SK-N-SH treated with all-trans-retinoic acid at 6 μM for 48 hours (cell line): ENCODE results near the gene PMM2.

Experiments used
- ATAC-seq: fragments of 200-7000 bp; cut with Tn5 transposase; 3 replicates; pipeline ENCODE4 v1.9.1; 2020; ENCODE audit warnings: mild to moderate bottlenecking, moderate library complexity
- ARNTL ChIP-seq: fragments of 450-650 bp; formaldehyde crosslinking; IDR thresholded peaks from 2 replicates; pipeline ENCODE4 v1.5.0; 2020; ENCODE audit warnings: low read depth, mild to moderate bottlenecking, moderate library complexity, borderline replicate concordance
- BACH2 ChIP-seq: fragments of 250-450 bp; sonication (Bioruptor Pico); IDR thresholded peaks from 2 replicates; pipeline ENCODE4 v1.9.0; 2021; ENCODE audit warnings: mild to moderate bottlenecking, borderline replicate concordance
- CREB5 ChIP-seq: fragments of 250-450 bp; sonication (Bioruptor Pico); IDR thresholded peaks from 2 replicates; pipeline ENCODE4 v1.5.1; 2020; ENCODE audit warnings: low read depth, mild to moderate bottlenecking, moderate library complexity
- CSDC2 ChIP-seq: fragments of 250-450 bp; sonication (Bioruptor Pico); IDR thresholded peaks from 2 replicates; pipeline ENCODE4 v1.5.0; 2020; ENCODE audit warnings: mild to moderate bottlenecking, moderate library complexity
- CSRNP3 ChIP-seq: fragments of 250-450 bp; sonication (Bioruptor Pico); IDR thresholded peaks from 2 replicates; pipeline ENCODE4 v1.5.1; 2021; ENCODE audit warnings: mild to moderate bottlenecking, moderate library complexity
- ESRRG ChIP-seq: fragments of 250-450 bp; sonication (Bioruptor Pico); IDR thresholded peaks from 2 replicates; pipeline ENCODE4 v1.6.1; 2021; ENCODE audit warnings: mild to moderate bottlenecking
- GLIS3 ChIP-seq: fragments of 250-450 bp; sonication (Bioruptor Pico); IDR thresholded peaks from 2 replicates; pipeline ENCODE4 v1.5.0; 2020; ENCODE audit warnings: mild to moderate bottlenecking, moderate library complexity
- ISL1 ChIP-seq: fragments of 250-450 bp; sonication (Bioruptor Pico); IDR thresholded peaks from 2 replicates; pipeline ENCODE4 v2.1.2; 2022; ENCODE audit warnings: mild to moderate bottlenecking, moderate library complexity
- OSR1 ChIP-seq: fragments of 250-450 bp; sonication (Bioruptor Pico); IDR thresholded peaks from 2 replicates; pipeline ENCODE4 v1.8.0; 2022; ENCODE audit warnings: moderate library complexity, mild to moderate bottlenecking, inconsistent platforms
- PATZ1 ChIP-seq: fragments of 250-450 bp; sonication (Bioruptor Pico); IDR thresholded peaks from 2 replicates; pipeline ENCODE4 v1.8.0; 2020; ENCODE audit warnings: mild to moderate bottlenecking, moderate library complexity, borderline replicate concordance
- POU6F1 ChIP-seq: fragments of 250-450 bp; sonication (Bioruptor Pico); IDR thresholded peaks from 2 replicates; pipeline ENCODE4 v1.8.0; 2021; ENCODE audit warnings: low read depth, mild to moderate bottlenecking, moderate library complexity, borderline replicate concordance
- PPARA ChIP-seq: fragments of 250-450 bp; sonication (Bioruptor Pico); IDR thresholded peaks from 2 replicates; pipeline ENCODE4 v1.5.0; 2020; ENCODE audit warnings: mild to moderate bottlenecking, borderline replicate concordance
- RARB ChIP-seq: fragments of 250-450 bp; sonication (Bioruptor Pico); IDR thresholded peaks from 2 replicates; pipeline ENCODE4 v1.8.0; 2021; ENCODE audit warnings: mild to moderate bottlenecking, moderate library complexity
- TCF4 ChIP-seq: fragments of 250-450 bp; sonication (Bioruptor Pico); IDR thresholded peaks from 2 replicates; pipeline ENCODE4 v1.8.0; 2021; ENCODE audit warnings: mild to moderate bottlenecking, moderate library complexity, borderline replicate concordance
- TOX ChIP-seq: fragments of 250-450 bp; sonication (Bioruptor Pico); IDR thresholded peaks from 2 replicates; pipeline ENCODE4 v1.8.0; 2021; ENCODE audit warnings: mild to moderate bottlenecking, moderate library complexity, borderline replicate concordance
- ZFP3 ChIP-seq: fragments of 250-450 bp; sonication (Bioruptor Pico); IDR thresholded peaks from 2 replicates; pipeline ENCODE4 v1.5.0; 2020; ENCODE audit warnings: mild to moderate bottlenecking, moderate library complexity
- ZFP30 ChIP-seq: fragments of 450-650 bp; formaldehyde crosslinking; IDR thresholded peaks from 2 replicates; pipeline ENCODE4 v1.5.0; 2022; ENCODE audit warnings: mild to moderate bottlenecking, moderate library complexity
- ZNF565 ChIP-seq: fragments of 450-650 bp; formaldehyde crosslinking; conservative IDR thresholded peaks from 2 replicates; pipeline ENCODE4 v1.5.0; 2020; ENCODE audit warnings: low read depth, mild to moderate bottlenecking, moderate library complexity
- ZNF70 ChIP-seq: fragments of 450-650 bp; formaldehyde crosslinking; IDR thresholded peaks from 2 replicates; pipeline ENCODE4 v1.5.0; 2020; ENCODE audit warnings: mild to moderate bottlenecking, moderate library complexity
- ZNF8 ChIP-seq: fragments of 450-650 bp; formaldehyde crosslinking; IDR thresholded peaks from 2 replicates; pipeline ENCODE4 v1.5.0; 2020; ENCODE audit warnings: mild to moderate bottlenecking, moderate library complexity

The PMM2 gene

GRCh38 chr16:8814095-8814806, 16.6 kb downstream of the PMM2 start:
- TF ChIP-seq CSRNP3 (CRISPR knock-in tag) (no peak), ZFP30 (CRISPR knock-in tag) (no peak), ZNF8 (CRISPR knock-in tag) (no peak), ESRRG (CRISPR knock-in tag) (no peak), CSDC2 (CRISPR knock-in tag) (no peak), ZFP3 (CRISPR knock-in tag) (no peak), POU6F1 (CRISPR knock-in tag) (no peak), TCF4 (CRISPR knock-in tag) (no peak), GLIS3 (CRISPR knock-in tag) (no peak), CREB5 (CRISPR knock-in tag) (no peak), PATZ1 (CRISPR knock-in tag) (no peak), RARB (CRISPR knock-in tag) (no peak), BACH2 (CRISPR knock-in tag) (no peak), TOX (no peak), ZNF70 (CRISPR knock-in tag) (no peak)
- ATAC-seq = no peak

GRCh38 chr16:8816967-8817655, 19.5 kb downstream of the PMM2 start:
- ATAC-seq = no peak
- no peak for TF ChIP-seq BACH2 (CRISPR knock-in tag)
- TF ChIP-seq RARB (CRISPR knock-in tag) = no peak
- TF ChIP-seq ZNF565 (CRISPR knock-in tag) = no peak
- no peak for TF ChIP-seq ZNF70 (CRISPR knock-in tag)
- TF ChIP-seq CSRNP3 (CRISPR knock-in tag) = no peak
- TF ChIP-seq ARNTL = no peak
- TF ChIP-seq PATZ1 (CRISPR knock-in tag) = no peak
- TF ChIP-seq CSDC2 (CRISPR knock-in tag) = no peak
- TF ChIP-seq ZFP30 (CRISPR knock-in tag) = no peak
- TF ChIP-seq POU6F1 (CRISPR knock-in tag) = no peak
- TF ChIP-seq OSR1 (CRISPR knock-in tag) = no peak
- TF ChIP-seq CREB5 (CRISPR knock-in tag) = no peak
- TF ChIP-seq GLIS3 (CRISPR knock-in tag) = no peak
- TF ChIP-seq ESRRG (CRISPR knock-in tag) = no peak
- no peak for TF ChIP-seq PPARA (CRISPR knock-in tag)
- no peak for TF ChIP-seq ISL1 (CRISPR knock-in tag)
